ENCODE results near the gene BEGAIN.

The BEGAIN gene

GRCh38 chr14:100547633-100548294 is 39.5 kb downstream of the BEGAIN start:
- peak; percentile 58 for DNase-seq

GRCh38 chr14:100546051-100546443 is 41.2 kb downstream of the BEGAIN start:
- no peak for DNase-seq

- DNase-seq, result no peak
Observed at GRCh38 chr14:100545359-100545758, 41.9 kb downstream of the BEGAIN start.

- DNase-seq, result no peak
Observed at GRCh38 chr14:100544506-100545141, 42.6 kb downstream of the BEGAIN start.

- DNase-seq, result no peak
Observed at GRCh38 chr14:100543471-100544455, 43.5 kb downstream of the BEGAIN start.

GRCh38 chr14:100542619-100543205 is 44.5 kb downstream of the BEGAIN start:
- DNase-seq, result no peak

- DNase-seq, result no peak
Observed at GRCh38 chr14:100541621-100542560, 45.3 kb downstream of the BEGAIN start.

- DNase-seq, result no peak
Observed at GRCh38 chr14:100540926-100541620, 46.1 kb downstream of the BEGAIN start.

GRCh38 chr14:100540141-100540925 is 46.9 kb downstream of the BEGAIN start:
- DNase-seq, result no peak

- no peak for DNase-seq
Observed at GRCh38 chr14:100539766-100540140, 47.5 kb downstream of the BEGAIN start.

GRCh38 chr14:100539003-100539660 is 48.1 kb downstream of the BEGAIN start:
- no peak for DNase-seq

- DNase-seq, result no peak
Observed at GRCh38 chr14:100538351-100539002, 48.7 kb downstream of the BEGAIN start.

GRCh38 chr14:100537446-100538350 is 49.5 kb downstream of the BEGAIN start:
- no peak for DNase-seq

GRCh38 chr14:100536721-100537445 is 50.3 kb downstream of the BEGAIN start:
- no peak for DNase-seq

GRCh38 chr14:100536121-100536510 is 51.1 kb downstream of the BEGAIN start:
- no peak for DNase-seq

- DNase-seq, result no peak
Observed at GRCh38 chr14:100535287-100536120, 51.7 kb downstream of the BEGAIN start.
